Neural progenitor cell (in vitro differentiated cells): ENCODE results near the gene TEK.

Source experiments
- CTCF ChIP-seq: fragments of 200-600 bp; sonication (generic); IDR thresholded peaks from 2 replicates; pipeline ENCODE4 v1.5.1; 2017; ENCODE audit warnings: antibody characterized with exemption, mild to moderate bottlenecking
- EZH2 ChIP-seq: fragments of 200-600 bp; sonication (generic); IDR thresholded peaks from 2 replicates; pipeline ENCODE4 v1.6.1; 2017; ENCODE audit warnings: antibody characterized with exemption, mild to moderate bottlenecking, moderate library complexity
- EZH2phosphoT487 ChIP-seq: fragments of 200-600 bp; sonication (generic); IDR thresholded peaks from 2 replicates; pipeline ENCODE4 v1.6.1; 2017; ENCODE audit warnings: antibody characterized with exemption

- TF ChIP-seq CTCF (no peak), EZH2 (no peak), EZH2phosphoT487 (no peak)
Observed at GRCh38 chr9:27162045-27162444, 53.0 kb downstream of the TEK start.
